DOHH2 (cell line): ENCODE results near the gene SSTR5.

Source experiments
- H3F3A ChIP-seq: fragments of 200-600 bp; sonication (generic), shearing (Covaris generic); 2 replicates; pipeline ENCODE4 v1.6.0; 2016; ENCODE audit warnings: antibody characterized with exemption, mild to moderate bottlenecking; ENCODE audit not compliant: control insufficient read depth, insufficient read depth
- H3K27ac ChIP-seq: fragments of 200-600 bp; sonication (generic); 2 replicates; pipeline ENCODE4 v1.5.1; 2014; ENCODE audit warnings: low read depth, mild to moderate bottlenecking, low read length, moderate library complexity
- H3K27me3 ChIP-seq: fragments of 200-600 bp; sonication (generic); 2 replicates; pipeline ENCODE4 v1.6.1; 2014; ENCODE audit warnings: mild to moderate bottlenecking, low read length, mixed read lengths; ENCODE audit not compliant: control insufficient read depth
- H3K36me3 ChIP-seq: fragments of 200-600 bp; sonication (generic); 2 replicates; pipeline ENCODE4 v1.6.1; 2014; ENCODE audit warnings: mild to moderate bottlenecking, low read length, moderate library complexity, mixed read lengths; ENCODE audit not compliant: control insufficient read depth
- H3K4me1 ChIP-seq: fragments of 200-600 bp; sonication (generic); 2 replicates; pipeline ENCODE4 v1.6.1; 2014; ENCODE audit warnings: mild to moderate bottlenecking, low read length, mixed read lengths; ENCODE audit not compliant: control insufficient read depth
- H3K4me2 ChIP-seq: fragments of 200-600 bp; sonication (generic); 2 replicates; pipeline ENCODE4 v1.6.0; 2014; ENCODE audit warnings: mild to moderate bottlenecking, low read length, moderate library complexity
- H3K4me3 ChIP-seq: fragments of 200-600 bp; sonication (generic); 2 replicates; pipeline ENCODE4 v1.5.1; 2014; ENCODE audit warnings: mild to moderate bottlenecking, low read length, mixed read lengths
- H3K79me2 ChIP-seq: fragments of 200-600 bp; sonication (generic); 2 replicates; pipeline ENCODE4 v1.6.1; 2014; ENCODE audit warnings: mild to moderate bottlenecking, low read length, mixed read lengths; ENCODE audit not compliant: control insufficient read depth
- H3K9me2 ChIP-seq: fragments of 200-600 bp; sonication (generic); replicated peaks from 2 replicates; pipeline ENCODE4 v1.6.1; 2014; ENCODE audit warnings: mild to moderate bottlenecking, low read length, mixed read lengths; ENCODE audit not compliant: control insufficient read depth
- H3K9me3 ChIP-seq: fragments of 200-600 bp; sonication (generic); 2 replicates; pipeline ENCODE4 v1.6.1; 2014; ENCODE audit warnings: antibody characterized with exemption, low read length, mixed read lengths; ENCODE audit not compliant: control insufficient read depth, insufficient read depth
- H4K20me1 ChIP-seq: fragments of 200-600 bp; sonication (generic); 2 replicates; pipeline ENCODE4 v1.6.0; 2014; ENCODE audit warnings: low read depth, mild to moderate bottlenecking, antibody characterized with exemption, low read length, moderate library complexity; ENCODE audit not compliant: control insufficient read depth, insufficient read depth
- CTCF ChIP-seq: fragments of 200-600 bp; sonication (generic); IDR thresholded peaks from one replicate; pipeline ENCODE4 v1.5.1; 2014; ENCODE audit warnings: antibody characterized with exemption, mild to moderate bottlenecking, low read depth, low read length; ENCODE audit not compliant: poor library complexity, severe bottlenecking
- EZH2phosphoT487 ChIP-seq: fragments of 200-600 bp; sonication (generic); IDR thresholded peaks from 2 replicates; pipeline ENCODE4 v1.6.1; 2017; ENCODE audit warnings: borderline replicate concordance, mild to moderate bottlenecking, antibody characterized with exemption, low read length, moderate library complexity, mixed read lengths

SSTR5 gene

GRCh38 chr16:1079786-1080525 lies 7.4 kb downstream of the SSTR5 start:
- Histone ChIP-seq H3K4me3 (no peak overlapping the region), H3K27ac (no peak overlapping the region), H3K4me1 (no peaks in the 10 kb centered on the region), H4K20me1 (no peaks in the 10 kb centered on the region), H3K9me2 (no peaks in the 10 kb centered on the region), H3K27me3 (no peaks in the 10 kb centered on the region), H3K4me2 (no peak overlapping the region), H3K36me3 (no peaks in the 10 kb centered on the region), H3K79me2 (no peaks in the 10 kb centered on the region), H3F3A (no peaks in the 10 kb centered on the region), H3K9me3 (no peaks in the 10 kb centered on the region)
- TF ChIP-seq CTCF, result no peak
- no peak for TF ChIP-seq EZH2phosphoT487

GRCh38 chr16:1080801-1081733 lies 8.5 kb downstream of the SSTR5 start:
- Histone ChIP-seq H3K9me3 (no peaks in the 10 kb centered on the region), H3K4me2 (no peak overlapping the region), H3K79me2 (no peaks in the 10 kb centered on the region), H3F3A (no peaks in the 10 kb centered on the region), H3K4me1 (no peaks in the 10 kb centered on the region), H3K4me3 (no peak overlapping the region), H3K27me3 (no peaks in the 10 kb centered on the region), H3K9me2 (no peaks in the 10 kb centered on the region), H3K27ac (no peak overlapping the region), H4K20me1 (no peaks in the 10 kb centered on the region), H3K36me3 (no peaks in the 10 kb centered on the region)
- TF ChIP-seq EZH2phosphoT487, result no peak
- no peak for TF ChIP-seq CTCF

GRCh38 chr16:1081734-1082265 lies 9.3 kb downstream of the SSTR5 start:
- Histone ChIP-seq H4K20me1 (no peaks in the 10 kb centered on the region), H3K79me2 (no peaks in the 10 kb centered on the region), H3F3A (no peaks in the 10 kb centered on the region), H3K27ac (no peak overlapping the region), H3K9me3 (no peaks in the 10 kb centered on the region), H3K4me3 (no peak overlapping the region), H3K4me1 (no peaks in the 10 kb centered on the region), H3K4me2 (no peak overlapping the region), H3K27me3 (no peaks in the 10 kb centered on the region), H3K36me3 (no peaks in the 10 kb centered on the region), H3K9me2 (no peaks in the 10 kb centered on the region)
- TF ChIP-seq EZH2phosphoT487 (no peak), CTCF (no peak)
